GM12878 (cell line): Measurements from ENCODE around the gene FZR1. TPM values are rescaled to one million over a fixed set of nuclear protein-coding genes. Genes with fewer than 3 reads are reported as not detected.

Source experiments
- ATAC-seq: fragments of 200-7000 bp; cut with Tn5 transposase; 3 replicates; pipeline ENCODE4 v1.9.1; 2020; ENCODE audit warnings: mild to moderate bottlenecking, moderate library complexity
- BruUV-seq: library from RNA; stranded (reverse); fragments of 400-500 nt; replicated peaks from 2 replicates; lab custom pipeline; 2021; lab: Mats Ljungman, UMichigan
- CTCF ChIA-PET: fragments of 300-600 bp; sonication (Branson Sonifier 250); formaldehyde crosslinking; extraction: SDS; loops from one replicate; lab custom pipeline; 2021; ENCODE audit warnings: inconsistent platforms; lab: Yijun Ruan, JAX
- POLR2A ChIA-PET: fragments of 350-600 bp; formaldehyde crosslinking; extraction: SDS; loops from one replicate; lab custom pipeline; 2021; ENCODE audit warnings: inconsistent platforms; lab: Charles Lee
- RAD21 ChIA-PET: fragments of 300-600 bp; sonication (Branson Sonifier 250); formaldehyde crosslinking; loops from one replicate; lab custom pipeline; 2023; ENCODE audit warnings: antibody characterized with exemption; ENCODE audit not compliant: unreplicated experiment; lab: Charles Lee
- SMC1A ChIA-PET: fragments of 300-600 bp; sonication (Branson Sonifier 250); formaldehyde crosslinking; loops from one replicate; lab custom pipeline; 2023; ENCODE audit not compliant: unreplicated experiment, uncharacterized antibody; lab: Charles Lee
- DNase-seq: peaks from one replicate; pipeline ENCODE4 v3.0.0-alpha.2; 2011; ENCODE audit warnings: low read depth, low spot score
- FAIRE-seq: peaks from 3 replicates; lab custom pipeline; 2011; peaks lifted over from hg19 to GRCh38; lab: Jason Lieb, UNC
- H2AFZ ChIP-seq: 2 replicates; pipeline ENCODE4 v1.6.0; 2011; ENCODE audit warnings: low read depth, low read length, control low read depth; ENCODE audit not compliant: control insufficient read depth
- H3K27ac ChIP-seq: 2 replicates; pipeline ENCODE4 v1.5.1; 2011; ENCODE audit warnings: control low read depth; ENCODE audit not compliant: control insufficient read depth, insufficient read depth
- H3K27me3 ChIP-seq, 2 experiments: replicated peaks in 1 of 2; 2 replicates each; pipeline versions ENCODE4 v1.6.0 to v1.6.1; 2011; ENCODE audit warnings: low read length in 1 of 2; ENCODE audit not compliant: control insufficient read depth in 2 of 2, insufficient read depth in 2 of 2
- H3K36me3 ChIP-seq, 2 experiments: 2 replicates each; pipeline ENCODE4 v1.5.1; 2011; ENCODE audit warnings: low read length in 1 of 2; ENCODE audit not compliant: control insufficient read depth in 2 of 2, insufficient read depth in 2 of 2
- H3K4me1 ChIP-seq: 2 replicates; pipeline ENCODE4 v1.6.1; 2011; ENCODE audit warnings: mild to moderate bottlenecking, low read length, moderate library complexity, mixed read lengths; ENCODE audit not compliant: control insufficient read depth, insufficient read depth
- H3K4me2 ChIP-seq: 2 replicates; pipeline ENCODE4 v1.6.0; 2011; ENCODE audit warnings: control low read depth; ENCODE audit not compliant: control insufficient read depth, insufficient read depth
- H3K4me3 ChIP-seq: fragments of 200-600 bp; sonication (generic); 2 replicates; pipeline ENCODE4 v1.5.1; 2016
- H3K79me2 ChIP-seq: 2 replicates; pipeline ENCODE4 v1.6.0; 2011; ENCODE audit warnings: low read length; ENCODE audit not compliant: control insufficient read depth, insufficient read depth
- H3K9ac ChIP-seq: 2 replicates; pipeline ENCODE4 v1.8.0; 2011; ENCODE audit warnings: low read length, control low read depth, mixed read lengths; ENCODE audit not compliant: control insufficient read depth, insufficient read depth
- H3K9me3 ChIP-seq: replicated peaks from 3 replicates; pipeline ENCODE4 v1.5.1; 2011; ENCODE audit warnings: mild to moderate bottlenecking, low read length; ENCODE audit not compliant: control insufficient read depth, insufficient read depth
- H4K20me1 ChIP-seq: 2 replicates; pipeline ENCODE4 v1.6.0; 2011; ENCODE audit not compliant: control insufficient read depth, insufficient read depth
- ASH2L ChIP-seq: fragments of 300-600, 200-600 bp; sonication (generic); IDR thresholded peaks from 2 replicates; pipeline ENCODE4 v1.6.1; 2017; ENCODE audit warnings: low read depth, mild to moderate bottlenecking, borderline replicate concordance
- BCL11A ChIP-seq: IDR thresholded peaks from 2 replicates; pipeline ENCODE4 v1.6.1; 2011; ENCODE audit warnings: low read depth, low read length
- CEBPZ ChIP-seq: fragments of 150-350 bp; IDR thresholded peaks from 2 replicates; pipeline ENCODE4 v1.6.1; 2016; ENCODE audit warnings: low read depth, low read length
- CHD2 ChIP-seq: IDR thresholded peaks from 2 replicates; pipeline ENCODE4 v1.6.1; 2011; ENCODE audit warnings: low read depth, low read length, improper control_type of control experiment, borderline replicate concordance
- CTCF ChIP-seq, 3 experiments: IDR thresholded peaks in 2 of 3; conservative IDR thresholded peaks in 1 of 3; 2 replicates each; pipeline ENCODE4 v1.5.1; 2011; ENCODE audit warnings: low read depth in 3 of 3, low read length in 3 of 3, mild to moderate bottlenecking in 3 of 3, control low read depth in 2 of 3, moderate library complexity in 2 of 3, inconsistent platforms in 1 of 3, mixed read lengths in 1 of 3; ENCODE audit not compliant: control insufficient read depth in 2 of 3, insufficient read depth in 1 of 3; ENCODE audit errors: extremely low read depth in 1 of 3
- EED ChIP-seq: sonication (generic); IDR thresholded peaks from 2 replicates; pipeline ENCODE4 v1.6.1; 2016; ENCODE audit warnings: antibody characterized with exemption, low read depth
- EGR1 ChIP-seq, 2 experiments: IDR thresholded peaks; 1 replicate in 1 of 2; 2 replicates in 1 of 2; pipeline ENCODE4 v1.6.1; 2011 to 2012; ENCODE audit warnings: low read depth in 2 of 2, low read length in 2 of 2, borderline replicate concordance in 1 of 2, mild to moderate bottlenecking in 1 of 2, moderate library complexity in 1 of 2
- EP300 ChIP-seq, 2 experiments: fragments of 150-350 bp in 1 of 2; IDR thresholded peaks; 2 replicates each; pipeline ENCODE4 v1.6.1; 2011 to 2012; ENCODE audit warnings: low read depth in 2 of 2, low read length in 2 of 2, borderline replicate concordance in 1 of 2, improper control_type of control experiment in 1 of 2, inconsistent platforms in 1 of 2; ENCODE audit not compliant: control insufficient read depth in 1 of 2
- ESRRA ChIP-seq: IDR thresholded peaks from 2 replicates; pipeline ENCODE4 v1.6.1; 2012; ENCODE audit warnings: mild to moderate bottlenecking, low read length, improper control_type of control experiment
- HDAC2 ChIP-seq: fragments of 200-600 bp; sonication (generic); IDR thresholded peaks from 2 replicates; pipeline ENCODE4 v1.6.1; 2017
- JUND ChIP-seq: IDR thresholded peaks from 2 replicates; pipeline ENCODE4 v1.6.1; 2012; ENCODE audit warnings: low read depth, mild to moderate bottlenecking, low read length, improper control_type of control experiment, moderate library complexity
- POLR2AphosphoS5 ChIP-seq: IDR thresholded peaks from 2 replicates; pipeline ENCODE4 v1.6.1; 2011; ENCODE audit warnings: mild to moderate bottlenecking, low read length, inconsistent platforms
- RCOR1 ChIP-seq: conservative IDR thresholded peaks from 2 replicates; pipeline ENCODE4 v1.6.1; 2012; ENCODE audit warnings: low read depth, low read length, improper control_type of control experiment
- RFX5 ChIP-seq: IDR thresholded peaks from 2 replicates; pipeline ENCODE4 v1.6.1; 2011; ENCODE audit warnings: low read depth, low read length, improper control_type of control experiment
- SMAD1 ChIP-seq: fragments of 450-650 bp; IDR thresholded peaks from 2 replicates; pipeline ENCODE4 v1.6.1; 2018; ENCODE audit warnings: mild to moderate bottlenecking, low read depth; ENCODE audit not compliant: partially characterized antibody
- SMC3 ChIP-seq: IDR thresholded peaks from 2 replicates; pipeline ENCODE4 v1.6.1; 2011; ENCODE audit warnings: low read length, improper control_type of control experiment, borderline replicate concordance
- SRF ChIP-seq, 2 experiments: IDR thresholded peaks; 2 replicates each; pipeline ENCODE4 v1.6.1; 2011; ENCODE audit warnings: low read depth in 2 of 2, low read length in 2 of 2, mild to moderate bottlenecking in 1 of 2, moderate library complexity in 1 of 2
- ZBTB33 ChIP-seq: fragments of 450-650 bp; IDR thresholded peaks from 2 replicates; pipeline ENCODE4 v1.6.1; 2017; ENCODE audit warnings: mild to moderate bottlenecking
- ZNF622 ChIP-seq: fragments of 450-650 bp; IDR thresholded peaks from 2 replicates; pipeline ENCODE4 v1.6.1; 2017; ENCODE audit warnings: mild to moderate bottlenecking, inconsistent platforms
- WGBS: methylation state at CpG from one replicate; pipeline ENCODE4 v1.1.6; 2016; ENCODE audit warnings: low lambda C conversion rate; ENCODE audit not compliant: insufficient replicate concordance, insufficient coverage; ENCODE audit errors: missing lambda C conversion rate; 5-methylcytosine and 5-hydroxymethylcytosine counted together
- in situ Hi-C: fragments of 300-500 bp; cut with MboI; formaldehyde crosslinking; loops from 9 replicates; pipeline ENCODE4 v1.14.3; 2018; ENCODE audit warnings: mixed read lengths
- intact Hi-C: fragments of 100-400 bp; cut with micrococcal nuclease; formaldehyde crosslinking; loops from one replicate; pipeline ENCODE4 v1.14.2; 2022; ENCODE audit not compliant: unreplicated experiment
- polyA plus RNA-seq, 11 experiments: library from polyadenylated mRNA; depleted of rRNA in 4 of 11; unstranded in 6 of 11; stranded (reverse) in 5 of 11; fragments of >200 nt; fragmentation: Nextera tagmentation in 4 of 11; fragmentation: Illumina TruSeq in 1 of 11; extraction: Ambion mirVana in 4 of 11; extraction: Trizol in 1 of 11; gene quantifications; 1 replicate in 1 of 11; 2 replicates in 10 of 11; pipeline versions ENCODE4 v1.2.1 to v1.2.3, GENCODE V29; 2011 to 2016; ENCODE audit warnings: inconsistent platforms in 2 of 11, missing spikeins in 2 of 11, low read depth in 1 of 11
- total RNA-seq, 4 experiments: library from RNA; depleted of rRNA in 3 of 4; stranded (reverse); fragments of >200 nt in 3 of 4; fragmentation: Illumina TruSeq in 1 of 4; extraction: Trizol in 1 of 4; gene quantifications; 2 replicates each; pipeline versions ENCODE4 v1.2.1 to v1.2.3, GENCODE V29; 2013 to 2021

The FZR1 gene
- total and polyA plus RNA-seq, 10 of the 15 experiments (the other 5 are each of a cell fraction or from before 2014, with no cell fraction given), result 0.11 to 44.2 (median 29.3) TPM

- H3K4me3 ChIP-seq, result no peak overlapping the region
- ATAC-seq (no peak), FAIRE-seq (no peak), DNase-seq (no peak)
- peaks cover 0 to 1% of the 10 kb centered on the region in 2 experiments; a peak in 3 of 4 replicates for H3K36me3 ChIP-seq
- no peaks in the 10 kb centered on the region for H3K9me3 ChIP-seq
- WGBS, result 87% methylated on average over 22 of the region's 22 CpGs
- H3K27me3 ChIP-seq, result no peaks in the 10 kb centered on the region
- H4K20me1 ChIP-seq, result no peaks in the 10 kb centered on the region
- ChIA-PET CTCF (no interaction called here), SMC1A (no interaction called here), POLR2A (no interaction called here), RAD21 (no interaction called here)
- peaks cover 7% of the 10 kb centered on the region for H3K4me1 ChIP-seq
- no peak overlapping the region for H2AFZ ChIP-seq
- H3K27ac ChIP-seq, result no peak overlapping the region
- in situ Hi-C loops (no loop called here), intact Hi-C loops (no loop called here)
- H3K79me2 ChIP-seq, result peaks cover 46% of the 10 kb centered on the region
- BruUV-seq, result no TSS peak
- H3K4me2 ChIP-seq, result no peak overlapping the region
- no peak overlapping the region for H3K9ac ChIP-seq
- TF ChIP-seq BCL11A (no peak), JUND (no peak), CEBPZ (no peak), SMC3 (no peak), CTCF (IDR thresholded peaks at IDR 0.05 in 2 of 3, conservative IDR thresholded peaks at IDR 0.05 in 1 of 3; ENCODE audit: control insufficient read depth in 2 of 3, extremely low read depth in 1 of 3, insufficient read depth in 1 of 3, low read depth in 3 of 3, low read length in 3 of 3) (no peak), HDAC2 (no peak), EGR1 (IDR thresholded peaks at IDR 0.05; ENCODE audit: borderline replicate concordance in 1 of 2, low read depth in 2 of 2, low read length in 2 of 2) (no peak), RFX5 (no peak), ESRRA (no peak), POLR2AphosphoS5 (no peak), ASH2L (no peak), EED (no peak), CHD2 (no peak), SMAD1 (no peak), SRF (IDR thresholded peaks at IDR 0.05; ENCODE audit: low read depth in 2 of 2, low read length in 2 of 2) (no peak), RCOR1 (no peak), ZBTB33 (no peak), EP300 (IDR thresholded peaks at IDR 0.05; ENCODE audit: borderline replicate concordance in 1 of 2, control insufficient read depth in 1 of 2, low read depth in 2 of 2, low read length in 2 of 2) (no peak), ZNF622 (no peak)
These were observed 4.6 kb downstream of the FZR1 start for GRCh38 chr19:3510727-3511126.
